B cell (primary cell): ENCODE results near the gene ESPNL. TPM values are rescaled to one million over a fixed set of nuclear protein-coding genes. Genes with fewer than 3 reads are reported as not detected.

Experiments used
- ATAC-seq: fragments of 200-7000 bp; cut with Tn5 transposase; one replicate; pipeline ENCODE4 v1.10.0; 2021; ENCODE audit warnings: low read depth, mild to moderate bottlenecking, moderate number of reproducible peaks, moderate library complexity
- CTCF ChIA-PET: fragments of 350-600 bp; sonication (Branson Sonifier 250); formaldehyde crosslinking; loops from one replicate; lab custom pipeline; 2021; ENCODE audit warnings: antibody characterized with exemption, inconsistent platforms; lab: Charles Lee
- POLR2A ChIA-PET: fragments of 350-600 bp; sonication (Branson Sonifier 250); formaldehyde crosslinking; loops from one replicate; lab custom pipeline; 2021; ENCODE audit warnings: antibody characterized with exemption; lab: Charles Lee
- DNase-seq: peaks from one replicate; pipeline ENCODE4 v3.0.0; 2013
- H2AFZ ChIP-seq: 2 replicates; pipeline ENCODE4 v1.6.1; 2012; ENCODE audit warnings: mild to moderate bottlenecking, low read depth, low read length; ENCODE audit not compliant: insufficient read depth, poor library complexity, severe bottlenecking
- H3K27ac ChIP-seq, 2 donors: 1 replicate in 1 of 2; 2 replicates in 1 of 2; pipeline ENCODE4 v1.5.1; 2012 to 2013; ENCODE audit warnings: low read length in 2 of 2, mild to moderate bottlenecking in 2 of 2, moderate library complexity in 1 of 2
- H3K27me3 ChIP-seq, 4 experiments: fragments of 200-600 bp in 1 of 4; sonication (generic) in 1 of 4; replicated peaks in 1 of 4; 1 replicate in 2 of 4; 2 replicates in 2 of 4; pipeline versions ENCODE4 v1.6.1 to v1.7.0; 2013 to 2016; ENCODE audit warnings: low read length in 3 of 4, mild to moderate bottlenecking in 2 of 4, mixed read lengths in 1 of 4, moderate library complexity in 1 of 4; ENCODE audit not compliant: insufficient read depth in 4 of 4, control insufficient read depth in 3 of 4; ENCODE audit errors: control extremely low read depth in 1 of 4
- H3K36me3 ChIP-seq, 2 experiments: replicated peaks in 1 of 2; 1 replicate in 1 of 2; 2 replicates in 1 of 2; pipeline versions ENCODE4 v1.6.1 to v1.7.1; 2013; ENCODE audit warnings: low read length in 1 of 2; ENCODE audit not compliant: insufficient read depth in 2 of 2, control insufficient read depth in 1 of 2; ENCODE audit errors: control extremely low read depth in 1 of 2, extremely low read depth in 1 of 2
- H3K4me1 ChIP-seq, 2 donors: fragments of 200-600 bp in 1 of 2; sonication (generic) in 1 of 2; 1 replicate in 1 of 2; 2 replicates in 1 of 2; pipeline versions ENCODE4 v1.5.1 to v1.6.1; 2013 to 2017; ENCODE audit warnings: low read length in 2 of 2; ENCODE audit not compliant: control insufficient read depth in 2 of 2, insufficient read depth in 2 of 2
- H3K4me2 ChIP-seq: replicated peaks from 2 replicates; pipeline ENCODE3; 2012; ENCODE audit warnings: mild to moderate bottlenecking, low read depth, low read length; ENCODE audit not compliant: poor library complexity, severe bottlenecking
- H3K4me3 ChIP-seq, 5 experiments: fragments of 200-600 bp in 1 of 5; sonication (generic) in 1 of 5; 1 replicate in 3 of 5; 2 replicates in 2 of 5; pipeline versions ENCODE4 v1.5.1 to v1.7.0; 2011 to 2016; ENCODE audit warnings: low read length in 4 of 5, mild to moderate bottlenecking in 4 of 5, low read depth in 2 of 5, control low read depth in 1 of 5, moderate library complexity in 1 of 5; ENCODE audit not compliant: insufficient read depth in 1 of 5; ENCODE audit errors: control extremely low read depth in 1 of 5, extremely low read depth in 1 of 5
- H3K79me2 ChIP-seq: fragments of 200-600 bp; sonication (generic); one replicate; pipeline ENCODE4 v1.6.0; 2016; ENCODE audit warnings: low read length; ENCODE audit not compliant: control insufficient read depth, insufficient read depth
- H3K9ac ChIP-seq: fragments of 200-600 bp; sonication (generic); 2 replicates; pipeline ENCODE4 v1.6.1; 2017; ENCODE audit warnings: mild to moderate bottlenecking, low read length, moderate library complexity
- H3K9me3 ChIP-seq, 3 donors: one replicate each; pipeline versions ENCODE4 v1.6.1 to v1.7.1; 2013; ENCODE audit warnings: low read length in 2 of 3; ENCODE audit not compliant: control insufficient read depth in 2 of 3, insufficient read depth in 1 of 3; ENCODE audit errors: control extremely low read depth in 1 of 3
- H4K20me1 ChIP-seq: 2 replicates; pipeline ENCODE4 v1.6.0; 2012; ENCODE audit warnings: mild to moderate bottlenecking, low read length; ENCODE audit not compliant: insufficient read depth, control insufficient read depth, poor library complexity, severe bottlenecking
- H3K27ac Mint-ChIP-seq: one replicate; pipeline ENCODE4 v1.8.0; 2021; ENCODE audit warnings: mixed read lengths
- H3K27me3 Mint-ChIP-seq: one replicate; pipeline ENCODE4 v1.8.0; 2021; ENCODE audit warnings: mixed read lengths
- H3K4me1 Mint-ChIP-seq: one replicate; pipeline ENCODE4 v1.8.0; 2021; ENCODE audit warnings: mixed read lengths
- H3K4me3 Mint-ChIP-seq: one replicate; pipeline ENCODE4 v1.8.0; 2021; ENCODE audit warnings: mixed read lengths
- H3K9me3 Mint-ChIP-seq: one replicate; pipeline ENCODE4 v1.8.0; 2022; ENCODE audit warnings: mixed read lengths; ENCODE audit not compliant: insufficient read depth
- CTCF ChIP-seq: fragments of 200-600 bp; IDR thresholded peaks from one replicate; pipeline ENCODE4 v1.8.0; 2022; ENCODE audit warnings: antibody characterized with exemption, mild to moderate bottlenecking
- EZH2 ChIP-seq: IDR thresholded peaks from 2 replicates; pipeline ENCODE4 v1.6.1; 2012; ENCODE audit warnings: borderline replicate concordance, low read depth, mild to moderate bottlenecking, moderate library complexity, low read length; ENCODE audit not compliant: insufficient read depth, poor library complexity, severe bottlenecking
- WGBS: methylation state at CpG from one replicate; pipeline ENCODE4 v1.1.5; 2013; ENCODE audit warnings: missing lambda C conversion rate; ENCODE audit not compliant: insufficient coverage; 5-methylcytosine and 5-hydroxymethylcytosine counted together
- intact Hi-C: fragments of 100-400 bp; cut with micrococcal nuclease; formaldehyde crosslinking; loops from one replicate; pipeline ENCODE4 v1.10.0; 2022
- polyA plus RNA-seq: library from polyadenylated mRNA; depleted of rRNA; stranded (reverse); fragments of >200 nt; gene quantifications from 2 replicates; pipeline ENCODE4 v1.2.3, GENCODE V29; 2012
- total RNA-seq, 2 donors: library from RNA; stranded (reverse); fragments of 120-200 nt in 1 of 2; gene quantifications; 1 replicate in 1 of 2; 2 replicates in 1 of 2; pipeline versions ENCODE4 v1.2.3 to v1.2.4, GENCODE V29; 2013 to 2022

ESPNL gene
- total and polyA plus RNA-seq, 2 donors (not counting 1 experiment from before 2014, with no cell fraction given) = 1.6 to 2.5 TPM

GRCh38 chr2:238167761-238168160 is 67.6 kb downstream of the ESPNL start:
- H3K27me3 Mint-ChIP-seq = peaks cover 6% of the 10 kb centered on the region
- TF ChIP-seq EZH2 (no peak), CTCF (no peak)
- Histone ChIP-seq H3K9me3 (no peaks in the 10 kb centered on the region), H3K4me2 (no peak overlapping the region), H3K4me1 (no peaks in the 10 kb centered on the region), H2AFZ (no peak overlapping the region), H3K79me2 (no peaks in the 10 kb centered on the region), H4K20me1 (peaks cover 6% of the 10 kb centered on the region), H3K27ac (no peak overlapping the region), H3K9ac (no peak overlapping the region), H3K4me3 (no peak overlapping the region), H3K36me3 (peaks cover 7 to 32% of the 10 kb centered on the region in 2 experiments), H3K27me3 (peaks cover 0 to 7% (median 0%) of the 10 kb centered on the region in 4 experiments)
- DNase-seq (no peak), ATAC-seq (no peak)
- CTCF ChIA-PET = no interaction called here
- no peaks in the 10 kb centered on the region for H3K4me1 Mint-ChIP-seq
- WGBS = 89% methylated on average over 7 of the region's 8 CpGs
- POLR2A ChIA-PET = no interaction called here
- no peak overlapping the region for H3K4me3 Mint-ChIP-seq
- H3K9me3 Mint-ChIP-seq = no peaks in the 10 kb centered on the region
- intact Hi-C loops = no loop called here
- H3K27ac Mint-ChIP-seq = no peak overlapping the region

GRCh38 chr2:238168196-238169047 is 68.3 kb downstream of the ESPNL start:
- Histone ChIP-seq H3K36me3 (peaks cover 7 to 39% of the 10 kb centered on the region in 2 experiments), H3K4me3 (no peak overlapping the region)

More at GRCh38 chr2:238168196-238169047, 68.3 kb downstream of the ESPNL start:
- TF ChIP-seq EZH2 (no peak), CTCF (no peak)
- H3K4me2 ChIP-seq = no peak overlapping the region
- H3K79me2 ChIP-seq = no peaks in the 10 kb centered on the region
- H4K20me1 ChIP-seq = peaks cover 6% of the 10 kb centered on the region
- 100% methylated on average over 4 of the region's 13 CpGs for WGBS
- H3K27me3 ChIP-seq = peaks cover 0 to 7% (median 0%) of the 10 kb centered on the region in 4 experiments
- POLR2A ChIA-PET = no interaction called here
- no peaks in the 10 kb centered on the region for H3K9me3 Mint-ChIP-seq
- no peak overlapping the region for H3K27ac Mint-ChIP-seq
- no peaks in the 10 kb centered on the region for H3K4me1 Mint-ChIP-seq
- H3K4me1 ChIP-seq = no peaks in the 10 kb centered on the region
- peaks cover 6% of the 10 kb centered on the region for H3K27me3 Mint-ChIP-seq
- H2AFZ ChIP-seq = no peak overlapping the region
- no peak for DNase-seq
- ATAC-seq = no peak
- intact Hi-C loops = no loop called here
- H3K27ac ChIP-seq = no peak overlapping the region
- H3K4me3 Mint-ChIP-seq = no peak overlapping the region
- no peak overlapping the region for H3K9ac ChIP-seq
- CTCF ChIA-PET = no interaction called here
- H3K9me3 ChIP-seq = no peaks in the 10 kb centered on the region
